Neuronal stem cell (in vitro differentiated cells): ENCODE results near the gene EIF4E.
"Not testable (repeated sequence)": the region's sequence is repeated elsewhere in the genome, so short reads cannot be mapped to it uniquely, and the experiment has no call there.

ENCODE experiments used
- DNase-seq: peaks from one replicate; pipeline ENCODE4 v3.0.0-alpha.2; 2013; ENCODE audit warnings: low spot score
- H2AFZ ChIP-seq: one replicate; pipeline ENCODE4 v1.6.1; 2013; ENCODE audit warnings: mild to moderate bottlenecking, low read length, inconsistent platforms
- H2AK5ac ChIP-seq: 2 replicates; pipeline ENCODE4 v1.6.1; 2013; ENCODE audit warnings: low read depth, mild to moderate bottlenecking, inconsistent platforms, low read length, moderate library complexity, mixed read lengths
- H2BK120ac ChIP-seq: 2 replicates; pipeline ENCODE4 v1.6.1; 2013; ENCODE audit warnings: low read depth, mild to moderate bottlenecking, inconsistent platforms, low read length, moderate library complexity, mixed read lengths
- H2BK12ac ChIP-seq: one replicate; pipeline ENCODE4 v1.6.1; 2013; ENCODE audit warnings: low read length, inconsistent platforms
- H2BK15ac ChIP-seq: 2 replicates; pipeline ENCODE4 v1.6.1; 2013; ENCODE audit warnings: mild to moderate bottlenecking, low read length, inconsistent platforms, mixed read lengths
- H2BK5ac ChIP-seq: one replicate; pipeline ENCODE4 v1.6.1; 2013; ENCODE audit warnings: inconsistent platforms, mild to moderate bottlenecking, low read length, moderate library complexity
- H3K14ac ChIP-seq: one replicate; pipeline ENCODE4 v1.6.1; 2013; ENCODE audit warnings: low read length, inconsistent platforms
- H3K18ac ChIP-seq: 2 replicates; pipeline ENCODE4 v1.6.1; 2013; ENCODE audit warnings: low read length, inconsistent platforms
- H3K23ac ChIP-seq: 2 replicates; pipeline ENCODE4 v1.6.1; 2013; ENCODE audit warnings: low read depth, mild to moderate bottlenecking, mixed read lengths, low read length, inconsistent platforms; ENCODE audit not compliant: poor library complexity
- H3K27ac ChIP-seq: replicated peaks from 3 replicates; pipeline ENCODE4 v1.5.1; 2013; ENCODE audit warnings: low read length, inconsistent platforms
- H3K27me3 ChIP-seq, 3 experiments: 2 replicates each; pipeline ENCODE4 v1.6.1; 2013; ENCODE audit warnings: low read length in 3 of 3, mild to moderate bottlenecking in 2 of 3, inconsistent platforms in 1 of 3, low read depth in 1 of 3, mixed read lengths in 1 of 3, moderate library complexity in 1 of 3; ENCODE audit not compliant: control insufficient read depth in 3 of 3, insufficient read depth in 3 of 3
- H3K36me3 ChIP-seq, 2 donors: replicated peaks in 1 of 2; 2 replicates each; pipeline ENCODE4 v1.6.1; 2013; ENCODE audit warnings: low read length in 2 of 2; ENCODE audit not compliant: control insufficient read depth in 2 of 2, insufficient read depth in 2 of 2
- H3K4ac ChIP-seq: 2 replicates; pipeline ENCODE4 v1.6.1; 2013; ENCODE audit warnings: inconsistent platforms, mild to moderate bottlenecking, low read length, moderate library complexity
- H3K4me1 ChIP-seq, 2 donors: 1 replicate in 1 of 2; 2 replicates in 1 of 2; pipeline ENCODE4 v1.6.1; 2013; ENCODE audit warnings: low read length in 2 of 2, low read depth in 1 of 2; ENCODE audit not compliant: control insufficient read depth in 2 of 2, insufficient read depth in 1 of 2
- H3K4me2 ChIP-seq: one replicate; pipeline ENCODE4 v1.6.1; 2013; ENCODE audit warnings: mild to moderate bottlenecking, low read length, inconsistent platforms; ENCODE audit not compliant: insufficient read depth, poor library complexity, severe bottlenecking
- H3K4me3 ChIP-seq, 2 donors: 2 replicates each; pipeline ENCODE4 v1.5.1; 2013; ENCODE audit warnings: low read length in 2 of 2, mild to moderate bottlenecking in 2 of 2, inconsistent platforms in 1 of 2, moderate library complexity in 1 of 2
- H3K79me1 ChIP-seq: one replicate; pipeline ENCODE4 v1.6.1; 2013; ENCODE audit warnings: low read depth, mild to moderate bottlenecking, inconsistent platforms, low read length, moderate library complexity
- H3K9ac ChIP-seq: one replicate; pipeline ENCODE4 v1.6.1; 2013; ENCODE audit warnings: mild to moderate bottlenecking, low read depth, low read length, inconsistent platforms; ENCODE audit not compliant: poor library complexity
- H3K9me3 ChIP-seq, 2 donors: replicated peaks in 1 of 2; 2 replicates each; pipeline versions ENCODE3 to v1.6.1; 2013; ENCODE audit warnings: low read length in 2 of 2, mild to moderate bottlenecking in 2 of 2, inconsistent platforms in 1 of 2, low read depth in 1 of 2, mixed read lengths in 1 of 2, moderate library complexity in 1 of 2; ENCODE audit not compliant: control insufficient read depth in 2 of 2, insufficient read depth in 1 of 2
- H4K8ac ChIP-seq: one replicate; pipeline ENCODE4 v1.6.1; 2013; ENCODE audit warnings: low read depth, mild to moderate bottlenecking, inconsistent platforms, low read length, moderate library complexity
- H4K91ac ChIP-seq: one replicate; pipeline ENCODE4 v1.6.1; 2013; ENCODE audit warnings: low read length, low read depth, mild to moderate bottlenecking, inconsistent platforms; ENCODE audit not compliant: poor library complexity
- WGBS, 2 donors: extraction: QIAGEN DNeasy Blood & Tissue Kit; methylation state at CpG; one replicate each; pipeline ENCODE4 v1.1.7; 2013; ENCODE audit warnings: missing lambda C conversion rate in 2 of 2, mixed read lengths in 1 of 2; ENCODE audit not compliant: insufficient read length in 2 of 2, insufficient replicate concordance in 1 of 2; ENCODE audit errors: extremely low coverage in 2 of 2; 5-methylcytosine and 5-hydroxymethylcytosine counted together

EIF4E gene

GRCh38 chr4:98873059-98873458 lies 55.9 kb downstream of the EIF4E start:
- Histone ChIP-seq H3K27me3 (no peaks in the 10 kb centered on the region), H3K4me1 (no peaks in the 10 kb centered on the region), H3K9ac (no peak overlapping the region), H2AK5ac (no peak overlapping the region), H2AFZ (no peak overlapping the region), H3K27ac (no peak overlapping the region), H4K91ac (no peak overlapping the region), H3K4me3 (no peak overlapping the region), H3K14ac (no peak overlapping the region), H3K23ac (no peak overlapping the region), H3K4me2 (no peak overlapping the region), H3K9me3 (no peaks in the 10 kb centered on the region), H4K8ac (no peak overlapping the region), H2BK120ac (no peak overlapping the region), H3K18ac (no peak overlapping the region), H2BK5ac (no peak overlapping the region), H3K4ac (no peak overlapping the region), H2BK12ac (no peak overlapping the region), H3K36me3 (peaks cover 0 to 20% of the 10 kb centered on the region in 2 donors), H2BK15ac (no peak overlapping the region), H3K79me1 (no peaks in the 10 kb centered on the region)
- no peak for DNase-seq
- WGBS, 2 donors: no CpG with 5 or more reads among the region's 2 CpGs

- H3K14ac ChIP-seq, H3K9ac ChIP-seq, H3K4me3 ChIP-seq, H3K27ac ChIP-seq, H3K79me1 ChIP-seq, H3K23ac ChIP-seq, H4K8ac ChIP-seq, H2BK12ac ChIP-seq, H3K4me2 ChIP-seq, H3K18ac ChIP-seq, H3K9me3 ChIP-seq, DNase-seq, H2AK5ac ChIP-seq, H3K4me1 ChIP-seq, H2AFZ ChIP-seq, H2BK15ac ChIP-seq, H2BK5ac ChIP-seq, H3K4ac ChIP-seq, H3K27me3 ChIP-seq, H2BK120ac ChIP-seq, H4K91ac ChIP-seq: not testable (repeated sequence)
- peaks cover 0 to 13% of the 10 kb centered on the region in 2 donors for H3K36me3 ChIP-seq
- WGBS, 2 donors: no CpG with 5 or more reads among the region's 3 CpGs
Measured at GRCh38 chr4:98872120-98872906, 56.6 kb downstream of the EIF4E start.

- H2AK5ac ChIP-seq: no peak overlapping the region
- H4K91ac ChIP-seq: no peak overlapping the region
- H3K4me2 ChIP-seq: no peak overlapping the region
- no peak overlapping the region for H3K18ac ChIP-seq
- H3K23ac ChIP-seq: no peak overlapping the region
- H3K4ac ChIP-seq: no peak overlapping the region
- no peaks in the 10 kb centered on the region for H3K4me1 ChIP-seq
- H2BK5ac ChIP-seq: no peak overlapping the region
- DNase-seq: no peak
- H3K27ac ChIP-seq: no peak overlapping the region
- no peak overlapping the region for H2BK12ac ChIP-seq
- no peaks in the 10 kb centered on the region for H3K27me3 ChIP-seq
- H3K79me1 ChIP-seq: no peaks in the 10 kb centered on the region
- H3K36me3 ChIP-seq: no peaks in the 10 kb centered on the region
- no peaks in the 10 kb centered on the region for H3K9me3 ChIP-seq
- no peak overlapping the region for H3K14ac ChIP-seq
- H2BK15ac ChIP-seq: no peak overlapping the region
- WGBS, 2 donors: no CpG with 5 or more reads among the region's 1 CpG
- no peak overlapping the region for H2AFZ ChIP-seq
- no peak overlapping the region for H3K4me3 ChIP-seq
- no peak overlapping the region for H4K8ac ChIP-seq
- no peak overlapping the region for H2BK120ac ChIP-seq
- H3K9ac ChIP-seq: no peak overlapping the region
Measured at GRCh38 chr4:98867648-98868047, 61.3 kb downstream of the EIF4E start.

GRCh38 chr4:98865059-98865458 lies 63.9 kb downstream of the EIF4E start:
- no peak overlapping the region for H2AK5ac ChIP-seq
- H3K79me1 ChIP-seq: no peaks in the 10 kb centered on the region
- no peak overlapping the region for H4K8ac ChIP-seq
- H3K27ac ChIP-seq: no peak overlapping the region
- H2BK15ac ChIP-seq: no peak overlapping the region
- no peak overlapping the region for H3K4me2 ChIP-seq
- H3K4me3 ChIP-seq: no peak overlapping the region
- no peaks in the 10 kb centered on the region for H3K9me3 ChIP-seq
- no peak overlapping the region for H2BK5ac ChIP-seq
- no CpG with 5 or more reads among the region's 6 CpGs for WGBS, 2 donors
- no peaks in the 10 kb centered on the region for H3K27me3 ChIP-seq
- no peak overlapping the region for H3K4ac ChIP-seq
- no peak overlapping the region for H2BK120ac ChIP-seq
- no peak overlapping the region for H2AFZ ChIP-seq
- H3K36me3 ChIP-seq: no peaks in the 10 kb centered on the region
- H3K23ac ChIP-seq: no peak overlapping the region
- no peaks in the 10 kb centered on the region for H3K4me1 ChIP-seq
- H2BK12ac ChIP-seq: no peak overlapping the region
- no peak overlapping the region for H3K9ac ChIP-seq
- H3K18ac ChIP-seq: no peak overlapping the region
- H3K14ac ChIP-seq: no peak overlapping the region
- no peak for DNase-seq
- no peak overlapping the region for H4K91ac ChIP-seq
